BJ (cell line): ENCODE results near the gene APOC3. TPM values are rescaled to one million over a fixed set of nuclear protein-coding genes. Genes with fewer than 3 reads are reported as not detected.

Experiments
- CTCF ChIA-PET: fragments of 350-600 bp; formaldehyde crosslinking; extraction: SDS; loops from one replicate; lab custom pipeline; 2021; ENCODE audit warnings: antibody characterized with exemption, inconsistent platforms; lab: Yijun Ruan, JAX
- POLR2A ChIA-PET: fragments of 300-600 bp; sonication (Branson Sonifier 250); formaldehyde crosslinking; extraction: SDS; loops from one replicate; lab custom pipeline; 2021; ENCODE audit warnings: antibody characterized with exemption; lab: Charles Lee
- DNase-seq: peaks from one replicate; pipeline ENCODE4 v3.0.0-alpha.2; 2011; ENCODE audit warnings: low read depth
- H3K27me3 ChIP-seq: 2 replicates; pipeline ENCODE4 v1.6.0; 2011; ENCODE audit warnings: low read length; ENCODE audit not compliant: control insufficient read depth, insufficient read depth
- H3K36me3 ChIP-seq: 2 replicates; pipeline ENCODE4 v1.5.1; 2011; ENCODE audit warnings: low read length; ENCODE audit not compliant: control insufficient read depth, insufficient read depth
- H3K4me3 ChIP-seq: 2 replicates; pipeline ENCODE4 v1.5.1; 2011; ENCODE audit warnings: low read depth, mild to moderate bottlenecking, control low read depth, low read length
- CTCF ChIP-seq: IDR thresholded peaks from 2 replicates; pipeline ENCODE4 v1.5.1; 2011; ENCODE audit warnings: low read depth, mild to moderate bottlenecking, control low read depth, inconsistent platforms, low read length, moderate library complexity; ENCODE audit not compliant: insufficient read depth
- polyA plus RNA-seq: library from polyadenylated mRNA; depleted of rRNA; stranded (reverse); fragments of >200 nt; gene quantifications from 2 replicates; pipeline ENCODE4 v1.2.3, GENCODE V29; 2011

The APOC3 gene
- polyA plus RNA-seq, 1 experiment: not detected

- Histone ChIP-seq H3K27me3 (no peaks in the 10 kb centered on the region), H3K4me3 (no peak overlapping the region), H3K36me3 (peaks cover 3% of the 10 kb centered on the region)
- DNase-seq: no peak
- POLR2A ChIA-PET: interaction anchor here (0.5 kb wide), 1 partner anchor 230 kb away, joined by 3 read pairs; no protein-coding TSS in a partner anchor
- TF ChIP-seq CTCF: no peak
- CTCF ChIA-PET: interaction anchor here (0.6 to 3.3 kb wide), 6 partner anchors 10 to 233 kb away, joined by 3 to 13 read pairs (median 3); partner anchors contain the start of gene SIK3
These were observed 34.8 kb downstream of the APOC3 start for GRCh38 chr11:116864531-116864930.

- peak; percentile 85 for DNase-seq
- peaks cover 5% of the 10 kb centered on the region for H3K36me3 ChIP-seq
- ChIA-PET CTCF (interaction anchor here (2.0 to 3.3 kb wide), 3 partner anchors 12 to 76 kb away, joined by 5 to 13 read pairs (median 6); no protein-coding TSS in a partner anchor), POLR2A (no interaction called here)
- TF ChIP-seq CTCF: no peak
- H3K27me3 ChIP-seq: no peaks in the 10 kb centered on the region
- H3K4me3 ChIP-seq: no peak overlapping the region
These were observed 36.0 kb downstream of the APOC3 start for GRCh38 chr11:116865696-116866095.

- ChIA-PET POLR2A (no interaction called here), CTCF (interaction anchor here (0.6 to 3.3 kb wide), 6 partner anchors 13 to 239 kb away, joined by 3 to 13 read pairs (median 3); partner anchors contain the start of gene APOA5)
- no peak for DNase-seq
- no peak overlapping the region for H3K4me3 ChIP-seq
- H3K36me3 ChIP-seq: peaks cover 5% of the 10 kb centered on the region
- H3K27me3 ChIP-seq: no peaks in the 10 kb centered on the region
- TF ChIP-seq CTCF: no peak
These were observed 37.2 kb downstream of the APOC3 start for GRCh38 chr11:116866804-116867455.

GRCh38 chr11:116867619-116868018, 37.9 kb downstream of the APOC3 start:
- no peak for TF ChIP-seq CTCF
- ChIA-PET CTCF (interaction anchor here (0.6 to 3.3 kb wide), 3 partner anchors 12 to 45 kb away, joined by 3 to 13 read pairs (median 3); no protein-coding TSS in a partner anchor), POLR2A (no interaction called here)
- DNase-seq: no peak
- no peaks in the 10 kb centered on the region for H3K27me3 ChIP-seq
- no peak overlapping the region for H3K4me3 ChIP-seq
- H3K36me3 ChIP-seq: peaks cover 5% of the 10 kb centered on the region

GRCh38 chr11:116868066-116868465, 38.4 kb downstream of the APOC3 start:
- ChIA-PET POLR2A (no interaction called here), CTCF (interaction anchor here (0.6 to 0.9 kb wide), 2 partner anchors 12 to 45 kb away, joined by 3 read pairs; no protein-coding TSS in a partner anchor)
- Histone ChIP-seq H3K36me3 (peaks cover 5% of the 10 kb centered on the region), H3K4me3 (no peak overlapping the region), H3K27me3 (no peaks in the 10 kb centered on the region)
- no peak for DNase-seq
- TF ChIP-seq CTCF: no peak
